GM23338 (cell line): ENCODE results near the gene LRRC3. TPM values are rescaled to one million over a fixed set of nuclear protein-coding genes. Genes with fewer than 3 reads are reported as not detected.

Experiments used
- ATAC-seq: fragments of 200-7000 bp; cut with Tn5 transposase; 3 replicates; pipeline ENCODE4 v1.9.1; 2020
- DNase-seq: peaks from one replicate; pipeline ENCODE4 v3.0.0-alpha.2; 2015; ENCODE audit warnings: low spot score
- H2AFZ ChIP-seq: fragments of 200-600 bp; sonication (generic); 2 replicates; pipeline ENCODE4 v1.8.0; 2016; ENCODE audit warnings: antibody characterized with exemption, mild to moderate bottlenecking, moderate library complexity
- H3F3A ChIP-seq: fragments of 200-600 bp; sonication (generic); replicated peaks from 2 replicates; pipeline ENCODE4 v1.8.0; 2017; ENCODE audit warnings: antibody characterized with exemption, mixed run types, low read depth
- H3K27ac ChIP-seq: fragments of 200-600 bp; sonication (generic); 2 replicates; pipeline ENCODE4 v1.6.1; 2016; ENCODE audit warnings: low read depth
- H3K27me3 ChIP-seq: fragments of 200-600 bp; sonication (generic); 2 replicates; pipeline ENCODE4 v1.8.0; 2016; ENCODE audit warnings: mild to moderate bottlenecking, mixed run types, moderate library complexity; ENCODE audit not compliant: insufficient read depth
- H3K36me3 ChIP-seq: fragments of 200-600 bp; sonication (generic); 2 replicates; pipeline ENCODE4 v1.8.0; 2016; ENCODE audit warnings: mild to moderate bottlenecking; ENCODE audit not compliant: insufficient read depth
- H3K4me1 ChIP-seq: fragments of 200-600 bp; sonication (generic); 2 replicates; pipeline ENCODE4 v1.8.0; 2016; ENCODE audit warnings: mild to moderate bottlenecking, moderate library complexity; ENCODE audit not compliant: insufficient read depth
- H3K4me2 ChIP-seq: fragments of 200-600 bp; sonication (generic); 2 replicates; pipeline ENCODE4 v1.7.1; 2017; ENCODE audit warnings: mixed run types
- H3K4me3 ChIP-seq: fragments of 200-600 bp; sonication (generic); 2 replicates; pipeline ENCODE4 v1.6.1; 2016; ENCODE audit warnings: mixed run types
- H3K79me2 ChIP-seq: fragments of 200-600 bp; sonication (generic); replicated peaks from 2 replicates; pipeline ENCODE4 v1.8.0; 2017; ENCODE audit warnings: mild to moderate bottlenecking; ENCODE audit not compliant: insufficient read depth
- H3K9me2 ChIP-seq: fragments of 200-600 bp; sonication (generic); 2 replicates; pipeline ENCODE4 v1.8.0; 2017; ENCODE audit not compliant: insufficient read depth
- H4K20me1 ChIP-seq: fragments of 200-600 bp; sonication (generic); replicated peaks from 2 replicates; pipeline ENCODE4 v1.8.0; 2017; ENCODE audit warnings: mild to moderate bottlenecking; ENCODE audit not compliant: insufficient read depth
- H3K27ac Mint-ChIP-seq: 2 replicates; pipeline ENCODE4 v1.8.0; 2020; ENCODE audit warnings: inconsistent platforms, mild to moderate bottlenecking, moderate library complexity, mixed read lengths
- H3K27me3 Mint-ChIP-seq: 3 replicates; pipeline ENCODE4 v1.8.0; 2022; ENCODE audit warnings: low read depth, mild to moderate bottlenecking, moderate library complexity, mixed read lengths, inconsistent platforms; ENCODE audit not compliant: insufficient read depth, poor library complexity
- H3K36me3 Mint-ChIP-seq: 3 replicates; pipeline ENCODE4 v1.8.0; 2021; ENCODE audit warnings: low read depth, mild to moderate bottlenecking, inconsistent platforms, moderate library complexity, mixed read lengths
- H3K4me1 Mint-ChIP-seq: 3 replicates; pipeline ENCODE4 v1.8.0; 2020; ENCODE audit warnings: mild to moderate bottlenecking, inconsistent platforms, mixed read lengths
- H3K4me3 Mint-ChIP-seq: 3 replicates; pipeline ENCODE4 v1.8.0; 2021; ENCODE audit warnings: moderate library complexity, mild to moderate bottlenecking, inconsistent platforms, mixed read lengths
- H3K9me3 Mint-ChIP-seq: 3 replicates; pipeline ENCODE4 v1.8.0; 2020; ENCODE audit warnings: moderate library complexity, mild to moderate bottlenecking, inconsistent platforms, mixed read lengths
- CREB1 ChIP-seq: fragments of 250-450 bp; sonication (Bioruptor Pico); IDR thresholded peaks from 2 replicates; pipeline ENCODE4 v1.5.0; 2020; ENCODE audit warnings: low read depth, mild to moderate bottlenecking, moderate library complexity
- CTCF ChIP-seq, 2 experiments: fragments of 200-600 bp in 1 of 2; sonication (generic) in 1 of 2; conservative IDR thresholded peaks; 2 replicates each; pipeline versions ENCODE4 v1.5.1 to v1.6.1; 2016 to 2017; ENCODE audit warnings: antibody characterized with exemption in 2 of 2, low read depth in 2 of 2, mild to moderate bottlenecking in 2 of 2, moderate library complexity in 1 of 2
- EZH2 ChIP-seq: fragments of 200-600 bp; sonication (generic); IDR thresholded peaks from one replicate; pipeline ENCODE4 v1.8.0; 2017; ENCODE audit warnings: antibody characterized with exemption, mild to moderate bottlenecking, low read depth; ENCODE audit not compliant: unreplicated experiment
- EZH2phosphoT487 ChIP-seq: fragments of 200-600 bp; sonication (generic); IDR thresholded peaks from one replicate; pipeline ENCODE4 v1.8.1; 2018; ENCODE audit warnings: antibody characterized with exemption; ENCODE audit not compliant: unreplicated experiment
- NANOG ChIP-seq: IDR thresholded peaks from 2 replicates; pipeline ENCODE4 v1.6.1; 2016; ENCODE audit warnings: antibody characterized with exemption, borderline replicate concordance
- STAT1 ChIP-seq: IDR thresholded peaks from one replicate; pipeline ENCODE4 v1.6.1; 2016; ENCODE audit warnings: antibody characterized with exemption; ENCODE audit not compliant: unreplicated experiment
- ZNF331 ChIP-seq: fragments of 250-450 bp; sonication (Bioruptor Pico); IDR thresholded peaks from 2 replicates; pipeline ENCODE4 v1.5.0; 2020; ENCODE audit warnings: low read depth, mild to moderate bottlenecking, moderate library complexity
- ZNF462 ChIP-seq: fragments of 250-450 bp; sonication (Bioruptor Pico); IDR thresholded peaks from 2 replicates; pipeline ENCODE4 v1.5.0; 2020; ENCODE audit warnings: mild to moderate bottlenecking, moderate library complexity
- polyA plus RNA-seq: library from polyadenylated mRNA; unstranded; fragments of >200 nt; fragmentation: Nextera tagmentation; extraction: Ambion mirVana; gene quantifications from 2 replicates; pipeline ENCODE4 v1.2.1, GENCODE V29; 2016
- total RNA-seq: library from RNA; depleted of rRNA; stranded (reverse); fragments of >200 nt; shearing (Covaris generic); gene quantifications from 2 replicates; pipeline ENCODE4 v1.2.3, GENCODE V29; 2014
- TF ChIP-seq, protein P1 (sequence below): IDR thresholded peaks from one replicate; pipeline ENCODE4 v1.6.1; 2018; ENCODE audit warnings: antibody characterized with exemption; ENCODE audit not compliant: unreplicated experiment
- TF ChIP-seq, protein P2 (sequence below): IDR thresholded peaks from 2 replicates; pipeline ENCODE4 v1.6.1; 2016; ENCODE audit warnings: antibody characterized with exemption

LRRC3 gene
- total and polyA plus RNA-seq, 2 experiments from 2014 or later, result 0.95 to 6.8 TPM

DNA sequence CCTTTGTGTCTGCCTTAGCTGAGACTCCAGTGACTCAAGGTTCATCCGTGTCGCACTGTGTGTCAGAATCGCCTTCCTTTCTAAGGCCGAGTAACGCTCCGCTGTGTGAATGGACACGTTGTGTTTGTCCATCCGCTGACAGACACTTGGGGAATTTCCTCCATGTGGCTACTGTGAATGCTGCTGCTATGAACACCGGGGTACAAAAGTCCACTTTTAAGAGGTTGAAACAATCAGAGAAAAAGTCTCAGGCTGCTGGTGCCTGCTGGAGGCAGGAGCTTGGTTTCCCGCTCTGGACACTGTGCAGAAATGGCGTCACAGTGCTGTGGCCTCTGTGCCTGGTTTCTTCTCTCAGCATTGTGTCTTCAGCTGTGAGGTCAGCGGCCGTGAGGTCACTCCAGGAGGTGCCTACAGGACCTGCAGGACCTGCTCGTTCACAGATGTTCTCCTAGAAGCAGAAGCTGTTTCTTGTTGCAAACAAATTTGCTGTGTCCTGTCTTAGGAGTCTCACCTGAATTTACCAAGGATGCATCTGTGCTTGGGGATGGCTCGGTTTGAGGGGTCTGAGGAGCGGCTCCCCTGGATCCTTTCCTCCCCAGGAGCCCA, 50.5 kb downstream of the LRRC3 start (continued):
- TF ChIP-seq, protein P1, sequence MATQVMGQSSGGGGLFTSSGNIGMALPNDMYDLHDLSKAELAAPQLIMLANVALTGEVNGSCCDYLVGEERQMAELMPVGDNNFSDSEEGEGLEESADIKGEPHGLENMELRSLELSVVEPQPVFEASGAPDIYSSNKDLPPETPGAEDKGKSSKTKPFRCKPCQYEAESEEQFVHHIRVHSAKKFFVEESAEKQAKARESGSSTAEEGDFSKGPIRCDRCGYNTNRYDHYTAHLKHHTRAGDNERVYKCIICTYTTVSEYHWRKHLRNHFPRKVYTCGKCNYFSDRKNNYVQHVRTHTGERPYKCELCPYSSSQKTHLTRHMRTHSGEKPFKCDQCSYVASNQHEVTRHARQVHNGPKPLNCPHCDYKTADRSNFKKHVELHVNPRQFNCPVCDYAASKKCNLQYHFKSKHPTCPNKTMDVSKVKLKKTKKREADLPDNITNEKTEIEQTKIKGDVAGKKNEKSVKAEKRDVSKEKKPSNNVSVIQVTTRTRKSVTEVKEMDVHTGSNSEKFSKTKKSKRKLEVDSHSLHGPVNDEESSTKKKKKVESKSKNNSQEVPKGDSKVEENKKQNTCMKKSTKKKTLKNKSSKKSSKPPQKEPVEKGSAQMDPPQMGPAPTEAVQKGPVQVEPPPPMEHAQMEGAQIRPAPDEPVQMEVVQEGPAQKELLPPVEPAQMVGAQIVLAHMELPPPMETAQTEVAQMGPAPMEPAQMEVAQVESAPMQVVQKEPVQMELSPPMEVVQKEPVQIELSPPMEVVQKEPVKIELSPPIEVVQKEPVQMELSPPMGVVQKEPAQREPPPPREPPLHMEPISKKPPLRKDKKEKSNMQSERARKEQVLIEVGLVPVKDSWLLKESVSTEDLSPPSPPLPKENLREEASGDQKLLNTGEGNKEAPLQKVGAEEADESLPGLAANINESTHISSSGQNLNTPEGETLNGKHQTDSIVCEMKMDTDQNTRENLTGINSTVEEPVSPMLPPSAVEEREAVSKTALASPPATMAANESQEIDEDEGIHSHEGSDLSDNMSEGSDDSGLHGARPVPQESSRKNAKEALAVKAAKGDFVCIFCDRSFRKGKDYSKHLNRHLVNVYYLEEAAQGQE, result no peak

- H3K4me2 ChIP-seq, result no peak overlapping the region
- Mint-ChIP-seq H3K27ac (no peak overlapping the region), H3K9me3 (no peaks in the 10 kb centered on the region), H3K4me3 (no peak overlapping the region), H3K4me1 (no peaks in the 10 kb centered on the region; the same call in 2 of the 3 replicates), H3K27me3 (peaks cover 12% of the 10 kb centered on the region), H3K36me3 (no peaks in the 10 kb centered on the region)
- H4K20me1 ChIP-seq, result 0 out of 2 replicates have a peak, but pooled peaks cover 4% of the 10 kb centered on the region
- H3K27ac ChIP-seq, result no peak overlapping the region
- H3K36me3 ChIP-seq, result no peaks in the 10 kb centered on the region
- H3K4me1 ChIP-seq, result no peaks in the 10 kb centered on the region
- no peak overlapping the region for H2AFZ ChIP-seq
- no peaks in the 10 kb centered on the region for H3K79me2 ChIP-seq
- H3K4me3 ChIP-seq, result no peak overlapping the region
- no peak for DNase-seq
- no peaks in the 10 kb centered on the region for H3K9me2 ChIP-seq
- peak; percentile 8; the same call in 1 of the 3 replicates for ATAC-seq
- H3F3A ChIP-seq, result no peaks in the 10 kb centered on the region
- no peaks in the 10 kb centered on the region for H3K27me3 ChIP-seq
- TF ChIP-seq NANOG, result no peak
- TF ChIP-seq ZNF331 (CRISPR knock-in tag), result no peak
- TF ChIP-seq CREB1 (CRISPR knock-in tag), result no peak
- no peak for TF ChIP-seq EZH2phosphoT487
- TF ChIP-seq, protein P2, sequence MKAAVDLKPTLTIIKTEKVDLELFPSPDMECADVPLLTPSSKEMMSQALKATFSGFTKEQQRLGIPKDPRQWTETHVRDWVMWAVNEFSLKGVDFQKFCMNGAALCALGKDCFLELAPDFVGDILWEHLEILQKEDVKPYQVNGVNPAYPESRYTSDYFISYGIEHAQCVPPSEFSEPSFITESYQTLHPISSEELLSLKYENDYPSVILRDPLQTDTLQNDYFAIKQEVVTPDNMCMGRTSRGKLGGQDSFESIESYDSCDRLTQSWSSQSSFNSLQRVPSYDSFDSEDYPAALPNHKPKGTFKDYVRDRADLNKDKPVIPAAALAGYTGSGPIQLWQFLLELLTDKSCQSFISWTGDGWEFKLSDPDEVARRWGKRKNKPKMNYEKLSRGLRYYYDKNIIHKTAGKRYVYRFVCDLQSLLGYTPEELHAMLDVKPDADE, result no peak
- no peak for TF ChIP-seq CTCF (conservative IDR thresholded peaks at IDR 0.05; ENCODE audit: low read depth in 2 of 2)
- TF ChIP-seq STAT1, result no peak
- no peak for TF ChIP-seq EZH2
- TF ChIP-seq ZNF462 (CRISPR knock-in tag), result no peak
Measured at GRCh38 chr21:44506279-44507255, 51.3 kb downstream of the LRRC3 start.
